ENCODE results near the gene LDLRAD4.
A peak's percentile ranks its signal among the peaks of the same experiment; 100 is the strongest.

LDLRAD4 gene

DNA sequence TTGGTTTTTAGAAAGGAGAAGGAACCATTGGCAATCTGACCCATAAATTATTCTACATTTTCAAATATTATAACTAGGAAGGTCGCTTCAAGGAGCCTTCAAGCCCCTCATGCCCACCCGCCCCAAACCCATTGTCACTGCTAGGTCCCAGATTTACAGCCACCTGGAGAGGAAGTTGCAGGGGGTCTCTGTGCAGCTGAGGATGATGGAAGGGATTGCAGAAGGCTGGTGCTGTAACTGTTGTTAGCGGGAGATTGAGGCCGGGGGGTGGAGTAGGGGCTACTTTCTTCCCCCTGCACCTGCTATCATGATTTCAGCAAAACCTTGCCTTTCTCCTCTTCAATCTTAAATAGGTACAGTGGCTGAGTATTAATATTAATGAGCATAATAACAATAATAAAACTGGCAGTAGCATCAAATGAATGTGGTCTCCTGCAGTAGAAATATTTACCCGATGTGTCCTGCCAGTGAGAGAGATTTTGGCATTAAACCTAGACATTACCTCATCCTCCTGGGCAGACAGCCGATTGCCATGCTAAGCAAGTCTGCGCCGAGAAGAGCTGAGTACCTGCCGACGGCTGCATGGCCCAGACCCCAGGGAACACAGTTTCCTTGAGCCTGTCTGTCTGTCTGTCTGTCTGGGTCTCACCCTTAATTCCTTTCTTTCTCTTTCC lies 282.4 kb downstream of the LDLRAD4 start:
- peak; percentile 86 for DNase-seq

DNA sequence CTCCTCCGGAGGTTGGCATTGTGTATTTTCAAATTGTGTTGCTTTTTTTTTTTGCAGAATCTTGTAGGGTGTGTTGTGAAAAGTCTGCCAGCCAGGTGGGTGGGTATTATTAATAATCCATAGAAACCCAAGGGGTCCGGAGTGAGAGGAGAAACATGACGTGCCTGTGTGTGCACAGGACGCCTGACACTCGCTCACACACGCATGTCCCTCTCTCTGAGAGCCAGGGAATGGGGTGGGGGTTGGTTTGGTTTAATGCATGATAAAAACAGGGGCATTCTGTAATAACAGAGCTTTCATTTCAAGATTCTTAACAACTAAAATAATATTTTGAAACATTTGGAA lies 283.0 kb downstream of the LDLRAD4 start:
- no peak for DNase-seq

DNA sequence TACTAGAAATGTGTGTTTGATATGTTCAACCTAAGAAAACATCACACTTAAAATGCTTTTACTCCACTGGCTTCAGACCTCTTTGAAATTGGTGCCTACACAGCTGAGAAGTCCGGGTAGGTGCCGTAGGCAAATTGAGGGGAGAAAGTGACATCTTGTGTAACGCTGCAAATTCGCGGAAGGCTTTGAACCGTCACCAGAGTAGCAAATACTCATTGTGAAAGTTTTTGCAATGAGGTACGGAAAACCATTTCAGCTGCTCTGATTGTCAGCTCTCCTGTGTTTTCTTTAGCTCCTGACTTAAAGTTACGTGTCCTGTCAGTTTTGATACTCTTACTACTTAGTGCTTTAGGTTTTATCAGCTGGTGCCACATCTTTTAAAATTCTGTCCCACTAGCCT lies 283.3 kb downstream of the LDLRAD4 start:
- no peak for DNase-seq

DNA sequence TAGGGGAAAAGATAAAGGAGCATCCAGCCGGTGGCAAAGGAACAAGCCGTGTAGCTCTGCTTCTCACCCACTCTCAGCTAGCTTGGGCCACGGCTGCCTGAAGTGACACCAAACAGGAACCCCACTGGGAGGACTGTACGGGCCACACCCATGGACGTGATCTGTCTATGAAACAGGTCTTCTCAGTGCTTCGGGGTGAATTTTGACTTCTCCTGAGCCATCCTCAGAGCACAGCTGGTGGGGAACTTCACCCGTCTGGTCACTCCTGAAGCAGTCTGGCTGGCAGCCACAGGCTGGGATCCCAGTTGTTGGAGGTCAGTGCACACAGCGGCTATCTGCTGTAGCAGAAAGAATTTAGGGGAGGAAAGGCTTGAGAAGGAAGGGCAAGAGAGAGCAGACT lies 284.0 kb downstream of the LDLRAD4 start:
- DNase-seq = no peak

DNA sequence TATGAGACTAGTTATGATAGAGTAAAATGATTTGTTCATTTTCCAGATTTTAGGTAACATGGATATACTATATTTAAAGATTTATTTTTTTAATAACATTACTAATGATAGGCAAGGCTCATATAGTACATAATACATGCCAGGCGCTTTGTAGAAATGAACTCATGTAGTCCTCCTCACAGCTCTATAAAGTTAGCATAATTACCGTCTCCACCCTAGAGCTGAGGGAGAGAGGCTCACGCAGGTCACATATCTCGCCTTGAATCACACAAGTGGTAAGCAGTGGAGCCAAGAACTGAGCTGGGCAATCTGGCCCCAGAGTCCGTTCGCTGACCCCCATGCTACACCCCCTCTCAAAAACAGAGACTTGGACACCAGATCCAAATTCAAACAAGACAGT lies 285.3 kb downstream of the LDLRAD4 start:
- DNase-seq = no peak

DNA sequence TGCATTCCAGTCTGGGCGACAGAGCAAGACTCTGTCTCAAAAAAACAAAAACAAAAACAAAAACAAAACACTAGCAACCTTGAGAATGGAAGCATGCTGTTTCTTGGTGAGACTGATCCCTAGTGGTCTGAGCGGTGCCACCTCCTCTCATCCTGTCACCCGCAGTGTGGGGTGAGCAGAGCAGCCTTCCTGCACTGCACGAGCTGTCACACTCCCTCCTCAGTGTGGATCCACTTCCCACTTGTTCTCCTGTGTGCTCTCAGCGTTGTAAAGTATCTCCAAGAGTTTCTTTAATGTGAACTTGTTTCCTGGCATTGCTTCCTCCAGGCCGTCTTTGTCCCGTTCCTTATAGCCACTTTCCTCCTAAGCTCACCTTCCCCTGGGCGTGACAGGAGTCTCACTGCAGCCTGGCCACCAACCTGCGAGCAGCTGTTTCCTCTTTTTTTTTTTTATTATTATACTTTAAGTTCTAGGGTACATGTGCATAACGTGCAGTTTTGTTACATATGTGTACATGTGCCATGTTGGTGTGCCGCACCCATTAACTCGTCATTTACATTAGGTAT lies 287.3 kb downstream of the LDLRAD4 start:
- DNase-seq = no peak

DNA sequence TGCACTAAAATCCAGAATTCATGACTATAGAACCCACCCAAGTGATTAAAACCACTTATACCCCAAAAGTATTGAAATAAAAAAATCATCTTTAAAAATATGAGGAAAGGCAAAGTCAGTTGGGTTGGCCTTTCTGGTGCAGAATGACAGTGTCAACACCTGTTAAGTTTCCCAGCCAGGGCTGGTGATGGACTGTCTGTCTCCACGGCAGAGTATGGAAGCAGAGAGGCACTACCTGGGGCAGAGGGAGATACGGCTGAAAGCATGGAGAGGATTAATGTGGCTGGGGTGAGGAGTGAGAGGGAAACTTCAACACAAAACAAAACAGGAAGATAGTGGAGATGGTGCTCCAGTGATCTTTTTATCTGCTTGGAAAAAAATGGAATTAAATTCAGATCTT lies 292.0 kb downstream of the LDLRAD4 start:
- DNase-seq = no peak

DNA sequence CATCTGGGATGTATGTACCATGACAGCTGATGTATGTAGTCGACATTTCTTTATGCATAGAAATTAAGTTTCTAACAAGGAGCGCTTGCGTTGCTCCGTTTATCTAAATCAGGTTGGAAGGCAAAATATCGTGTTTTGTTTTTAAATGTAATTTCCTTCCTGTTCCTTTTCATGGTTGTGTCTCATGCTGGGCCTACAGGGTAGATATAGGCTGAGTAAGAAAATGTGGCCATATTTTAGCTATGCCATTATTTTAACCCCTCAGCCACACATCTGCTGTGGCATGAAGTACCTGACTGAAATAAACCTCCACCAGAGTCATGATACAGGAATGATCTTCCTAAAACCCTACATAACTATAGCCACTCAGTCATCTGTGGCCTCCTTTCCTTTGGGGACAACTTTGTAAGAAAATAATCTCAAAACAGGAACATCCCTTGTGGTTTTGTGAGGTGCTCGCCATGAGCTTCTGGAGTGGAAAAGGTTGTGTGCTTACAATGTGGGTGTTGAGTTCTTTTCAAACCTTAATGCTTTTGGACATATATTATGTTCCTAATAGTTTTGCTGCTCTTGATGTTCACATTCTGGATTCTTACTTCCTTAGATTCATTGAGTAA lies 293.5 kb downstream of the LDLRAD4 start:
- no peak for DNase-seq

DNA sequence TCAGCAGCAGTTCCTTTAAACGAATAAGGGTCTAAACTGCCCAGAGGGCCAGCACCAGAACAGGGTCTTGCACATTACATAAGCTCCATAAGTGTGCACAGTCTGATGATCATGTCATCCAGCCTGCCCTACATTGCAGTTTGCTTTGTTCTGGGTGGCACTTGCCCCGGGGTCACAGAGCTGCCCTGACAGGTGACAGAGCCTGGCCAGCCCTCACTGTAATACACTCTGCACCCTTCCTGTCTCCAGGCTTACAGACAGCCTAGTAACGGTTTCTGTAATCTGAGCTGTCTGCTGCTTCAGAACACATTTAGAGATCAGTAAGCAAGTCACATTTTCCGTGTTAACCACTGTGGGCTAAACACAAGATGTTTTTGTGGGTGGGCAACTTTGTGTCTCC lies 294.5 kb downstream of the LDLRAD4 start:
- DNase-seq = peak; percentile 55

DNA sequence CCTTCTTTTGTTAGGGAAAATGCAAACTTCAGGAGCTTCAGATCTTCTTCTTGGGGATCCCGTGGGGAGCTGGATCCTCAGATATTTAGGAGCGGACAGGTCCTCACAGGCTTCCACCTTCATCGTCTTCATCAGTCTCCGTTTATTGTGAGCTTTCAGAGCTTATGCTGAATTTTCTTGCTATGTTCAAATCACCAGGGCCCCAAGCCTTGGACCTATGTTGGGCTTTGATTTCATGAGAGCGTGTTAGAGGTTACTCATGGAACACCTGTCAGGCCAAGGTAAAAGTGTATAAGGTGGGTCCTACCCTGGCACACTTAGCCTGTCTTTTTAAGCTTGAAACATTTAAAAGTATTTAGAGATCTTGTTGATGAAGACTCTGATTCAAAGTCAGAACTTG lies 294.9 kb downstream of the LDLRAD4 start:
- no peak for DNase-seq

DNA sequence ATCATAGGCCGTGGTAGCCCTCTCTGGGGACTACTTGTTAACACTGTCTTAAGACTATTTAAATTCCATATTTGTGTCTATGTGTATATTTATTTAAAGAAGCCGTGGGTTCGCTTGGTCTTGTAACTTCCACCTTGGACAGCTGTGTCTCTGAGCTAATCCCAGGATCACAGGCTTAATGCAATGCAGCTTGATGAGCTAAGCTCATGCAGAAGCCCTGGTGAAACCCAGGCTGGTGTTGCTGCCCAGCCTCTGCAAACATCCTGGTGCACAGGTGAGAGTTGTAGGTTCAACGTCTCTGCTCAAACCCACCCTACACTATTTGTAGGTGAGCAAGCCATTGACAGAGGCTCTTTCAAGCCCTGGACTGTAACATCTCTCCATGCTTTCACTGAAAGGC lies 296.0 kb downstream of the LDLRAD4 start:
- DNase-seq = no peak

DNA sequence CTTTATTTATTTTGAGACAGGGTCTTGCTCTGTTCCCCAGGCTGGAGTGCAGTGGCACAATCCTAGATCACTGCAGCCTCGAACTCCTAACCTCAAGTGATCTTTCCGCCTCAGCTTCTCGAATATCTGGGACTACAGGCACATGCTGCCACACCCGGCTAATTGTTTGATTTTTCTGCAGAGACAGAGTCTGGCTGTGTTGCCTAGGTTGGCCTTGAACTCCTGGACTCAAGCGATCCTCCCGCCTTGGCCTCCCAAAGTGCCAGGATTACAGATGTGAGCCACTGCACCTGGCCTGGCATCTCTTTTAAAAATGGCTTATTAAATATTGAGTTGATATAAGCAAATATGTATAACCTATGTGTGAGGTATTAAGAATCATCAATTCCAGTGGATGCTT lies 298.3 kb downstream of the LDLRAD4 start:
- no peak for DNase-seq

DNA sequence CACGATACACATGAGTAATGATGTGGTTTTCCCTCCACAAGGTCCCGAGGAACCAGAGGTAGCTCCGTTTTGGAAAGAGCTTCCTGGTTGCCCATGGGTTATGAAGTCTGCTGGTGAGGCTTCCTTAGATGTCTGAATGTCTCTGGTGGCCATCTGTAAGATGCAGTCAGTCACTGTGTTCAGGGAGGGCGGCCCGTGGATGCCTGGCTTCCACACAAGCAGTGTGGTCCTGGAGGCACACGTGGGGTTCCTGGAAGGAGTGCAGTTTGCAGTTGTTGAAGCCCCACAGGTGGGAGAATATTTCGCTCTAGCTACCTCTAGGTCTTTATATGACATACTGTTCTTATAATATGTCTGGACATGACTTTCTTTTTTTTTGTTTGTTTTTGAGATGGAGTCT lies 298.8 kb downstream of the LDLRAD4 start:
- no peak for DNase-seq

DNA sequence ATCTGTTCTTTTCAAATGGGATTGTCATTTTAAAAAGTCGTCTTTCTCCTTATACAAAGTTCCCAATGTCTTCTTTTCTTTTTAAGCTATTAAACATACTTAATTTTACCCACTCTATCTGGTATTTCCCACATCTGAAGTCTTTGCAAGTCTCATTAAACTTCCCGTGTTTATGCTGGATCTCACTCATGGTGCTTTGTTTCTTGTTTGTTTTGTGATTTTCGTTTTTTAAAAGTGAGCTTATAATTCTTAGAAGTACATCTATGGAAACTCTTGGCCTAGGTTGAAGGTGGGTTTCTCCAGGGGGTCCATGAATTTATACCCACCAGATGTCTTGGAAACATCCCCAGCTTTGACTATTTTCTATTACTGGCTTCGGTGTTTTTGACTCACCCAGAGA lies 299.8 kb downstream of the LDLRAD4 start:
- DNase-seq = no peak

DNA sequence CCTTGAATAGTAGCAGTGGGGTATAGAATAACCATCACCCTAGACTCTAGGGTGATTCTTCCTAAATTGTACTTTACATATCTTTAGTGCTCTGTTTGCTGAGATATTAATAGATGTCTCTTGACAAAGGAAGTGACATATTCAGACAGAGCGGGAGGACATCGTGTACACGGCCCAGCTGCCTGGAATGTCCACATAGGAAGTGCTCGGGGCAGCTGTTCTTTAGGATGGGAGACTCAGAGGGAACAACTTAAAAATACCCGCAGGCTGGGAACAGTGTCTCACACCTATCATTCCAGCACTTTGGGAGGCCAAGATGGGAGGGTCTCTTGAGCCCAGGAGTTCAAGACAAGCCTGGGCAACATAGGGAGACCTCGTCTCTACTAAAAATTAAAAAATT lies 301.7 kb downstream of the LDLRAD4 start:
- no peak for DNase-seq

DNA sequence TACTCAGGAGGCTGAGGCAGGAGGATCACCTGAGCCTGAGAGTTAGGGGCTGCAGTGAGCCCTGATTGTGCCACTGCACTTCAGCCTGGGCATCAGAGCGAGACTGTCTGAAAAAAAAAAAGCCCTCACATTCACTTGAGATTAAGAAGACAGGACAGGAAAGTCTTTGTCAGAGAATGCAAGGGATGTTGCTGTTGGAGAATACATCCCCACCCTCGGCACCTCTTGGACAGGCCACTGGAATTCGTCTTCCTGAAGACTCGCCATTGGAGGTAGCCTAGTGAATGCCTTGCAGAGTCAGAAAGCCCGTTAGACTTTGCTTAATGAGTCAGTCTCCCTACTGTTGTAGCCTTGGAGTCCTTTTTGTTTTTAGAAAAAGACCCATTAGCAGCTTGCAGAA lies 302.2 kb downstream of the LDLRAD4 start:
- DNase-seq = no peak

DNA sequence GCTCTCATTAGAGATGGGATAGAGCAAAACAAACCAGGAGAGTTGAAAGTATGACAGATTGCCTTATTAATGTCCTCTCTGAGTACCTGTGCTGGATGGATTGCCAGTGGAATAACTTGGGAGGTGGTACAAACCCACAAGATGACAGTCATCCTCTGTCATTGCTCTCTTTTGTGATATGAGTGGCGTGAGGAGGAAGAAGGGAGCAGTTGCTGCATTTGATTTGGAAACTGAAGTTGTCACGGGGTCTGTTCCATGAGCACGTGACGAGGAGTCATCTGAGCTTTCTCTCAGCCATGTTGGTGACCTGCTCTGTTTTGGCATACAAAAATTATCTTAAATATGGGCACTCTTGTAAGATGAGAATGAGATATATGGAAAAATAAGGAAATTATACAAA lies 302.9 kb downstream of the LDLRAD4 start:
- no peak for DNase-seq

DNA sequence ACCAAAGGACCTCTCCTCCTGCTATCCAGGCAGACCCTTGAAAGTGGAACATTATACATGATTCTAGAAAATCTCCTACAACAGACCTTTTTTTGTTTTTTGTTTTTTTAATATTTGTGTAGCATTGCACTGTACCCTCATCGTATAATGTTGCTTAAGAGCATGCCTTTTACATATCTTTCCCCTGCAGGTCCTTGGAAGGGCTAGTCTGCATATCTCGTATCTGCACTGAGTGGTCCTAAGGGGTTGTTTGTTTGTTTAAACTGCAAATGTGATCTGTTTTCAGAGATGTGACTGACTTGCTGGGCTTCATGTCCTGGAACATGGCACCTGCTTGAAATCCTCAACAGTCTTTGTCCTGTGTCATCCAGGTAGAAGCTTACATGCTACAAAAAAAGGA lies 303.7 kb downstream of the LDLRAD4 start:
- DNase-seq = no peak

DNA sequence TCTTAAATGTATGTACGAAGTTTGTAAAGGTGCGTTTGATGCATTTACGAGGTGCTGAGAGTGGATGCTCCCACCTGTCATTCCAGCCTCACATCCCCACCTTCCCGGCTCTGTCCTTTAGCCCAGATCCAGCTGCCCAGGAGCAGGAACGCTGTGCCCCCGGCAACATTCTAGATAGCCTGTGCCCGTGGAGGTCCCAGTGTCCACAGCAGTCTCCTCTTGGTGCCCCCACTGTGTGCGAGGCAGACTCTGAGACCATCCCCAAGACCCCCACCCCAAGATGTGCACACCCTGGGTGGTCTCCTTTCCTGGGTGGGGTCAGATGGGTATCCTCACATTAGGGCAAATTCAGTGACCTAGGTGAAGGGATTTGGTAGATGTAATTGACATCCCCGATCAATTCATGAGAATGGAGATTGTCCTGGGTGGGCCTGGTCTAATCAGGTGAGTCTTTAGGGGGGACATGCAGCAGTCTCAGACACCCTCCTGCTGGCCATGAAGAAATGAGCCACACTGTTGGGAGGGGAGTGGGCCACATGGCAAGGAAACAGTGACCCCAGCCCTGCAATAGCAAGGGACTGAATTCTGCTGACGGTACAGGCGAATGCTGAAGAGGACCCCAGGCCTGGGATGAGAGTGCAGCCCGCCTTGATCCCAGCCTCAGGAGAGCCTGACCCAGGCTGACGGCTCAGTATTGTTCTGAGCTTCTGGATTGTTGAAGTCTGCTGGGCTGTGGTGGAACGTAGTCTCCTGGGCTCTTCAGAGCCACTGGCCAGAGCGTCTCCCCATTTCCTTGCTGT lies 304.5 kb downstream of the LDLRAD4 start:
- no peak for DNase-seq

DNA sequence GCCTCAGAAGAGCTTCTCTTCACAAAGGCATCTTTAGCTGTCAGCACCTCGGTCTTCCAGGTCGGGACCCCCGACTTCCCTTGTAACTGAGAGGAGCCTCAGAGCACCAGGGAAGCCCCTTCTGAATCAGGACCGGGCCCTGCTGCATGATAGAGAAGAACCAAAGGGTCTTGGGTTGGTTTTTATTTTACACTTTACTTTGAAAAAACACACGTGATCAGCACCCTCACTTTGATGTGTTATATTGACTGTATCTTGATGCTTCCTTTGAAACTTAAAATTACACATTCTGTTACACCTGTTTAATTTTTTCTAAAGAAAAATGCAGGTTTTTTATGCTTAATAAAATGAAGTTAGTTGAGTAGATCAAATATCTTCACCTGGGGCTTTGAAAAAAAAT lies 305.5 kb downstream of the LDLRAD4 start:
- DNase-seq = no peak

DNA sequence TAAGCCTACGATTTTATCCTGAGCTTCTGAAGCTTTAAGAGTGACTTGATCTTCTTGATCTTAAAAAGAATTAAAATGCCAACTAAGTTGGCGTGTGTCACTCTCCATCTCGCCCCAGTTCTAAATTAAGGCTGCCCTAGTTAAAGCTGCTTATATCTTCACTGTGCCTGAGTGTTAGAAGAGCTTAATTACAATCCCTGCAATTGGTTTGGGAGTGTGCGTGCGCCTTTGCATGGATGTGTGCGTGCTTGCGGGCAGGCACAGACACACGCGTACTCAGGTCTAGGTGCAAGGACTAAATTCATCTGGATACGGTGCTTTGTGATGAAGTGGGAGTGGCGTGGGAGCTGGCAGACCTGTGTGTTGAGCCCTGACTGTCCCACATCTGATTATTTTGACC lies 306.3 kb downstream of the LDLRAD4 start:
- DNase-seq = no peak

DNA sequence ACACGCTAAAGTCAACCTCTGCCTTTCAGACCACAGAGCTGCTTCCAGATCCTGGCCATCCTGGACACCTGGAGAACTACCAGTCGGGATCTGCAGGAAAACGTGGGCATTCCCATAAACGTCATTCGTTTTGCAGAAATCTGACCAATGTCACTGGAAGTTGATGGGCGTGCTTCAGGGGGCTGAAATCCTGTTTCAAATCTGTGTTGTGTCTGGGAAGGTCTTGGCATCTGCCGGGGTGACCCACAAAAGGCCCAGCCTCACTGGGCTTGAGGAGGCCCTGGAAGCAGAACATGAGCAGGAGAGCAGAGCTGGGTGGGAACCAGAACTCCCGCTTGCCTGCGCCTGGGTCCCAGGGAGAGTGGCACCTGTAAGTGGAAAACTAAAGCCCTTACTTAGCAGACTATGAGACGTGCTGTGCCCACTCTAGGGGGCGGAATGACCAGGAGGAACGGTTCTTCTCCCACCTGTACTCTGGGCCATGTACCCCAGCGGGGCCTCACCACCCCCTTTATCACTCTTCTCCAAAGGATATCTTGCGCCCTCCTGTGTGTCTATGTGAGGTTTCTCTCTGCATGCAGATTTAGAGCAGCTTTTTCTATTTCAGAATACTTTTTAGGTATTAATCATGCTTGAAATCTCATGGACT lies 306.9 kb downstream of the LDLRAD4 start:
- no peak for DNase-seq

DNA sequence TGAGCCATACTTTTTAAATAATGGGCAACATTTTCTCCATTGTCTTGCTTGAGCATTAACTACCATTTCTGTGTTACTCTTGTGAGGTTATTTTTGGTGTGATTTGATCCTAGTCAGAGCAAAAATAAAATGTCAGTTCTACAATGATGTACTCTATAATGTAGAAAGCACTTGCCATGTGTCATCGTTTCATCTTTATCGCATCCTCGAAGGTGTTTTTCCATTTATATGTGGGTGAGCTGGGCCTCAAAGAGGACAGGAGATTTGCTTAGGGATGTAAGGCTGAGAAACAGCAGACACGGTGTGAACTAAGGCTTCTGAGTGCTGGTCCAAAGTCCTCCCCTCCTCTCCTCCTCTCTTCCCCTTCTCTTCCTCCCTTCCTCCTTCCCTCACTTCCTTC lies 308.0 kb downstream of the LDLRAD4 start:
- DNase-seq = no peak

DNA sequence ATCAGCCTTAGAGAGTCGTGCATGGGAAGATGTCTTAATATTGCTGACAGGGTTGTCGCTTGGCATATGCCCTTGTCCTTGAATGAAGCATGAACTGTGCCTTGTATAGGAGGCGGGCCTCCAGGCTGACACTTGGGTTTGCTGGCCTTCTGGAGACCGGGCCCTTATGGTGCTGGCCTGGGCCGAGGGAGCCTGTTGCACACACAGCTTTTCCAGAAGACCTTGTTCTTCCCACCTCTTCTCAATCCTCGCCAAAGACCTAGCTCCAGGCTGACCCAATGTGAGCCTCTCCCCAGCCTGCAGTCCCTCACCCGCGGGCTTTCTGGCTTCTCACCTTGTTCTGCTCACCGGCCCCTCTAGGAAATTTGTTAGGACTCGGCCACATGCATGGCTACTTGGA lies 308.7 kb downstream of the LDLRAD4 start:
- no peak for DNase-seq

Data from right forelimb (tissue), 1 donor.